ENCODE data around the gene CYBRD1.
"Not testable (repeated sequence)": the region's sequence is repeated elsewhere in the genome, so short reads cannot be mapped to it uniquely, and the experiment has no call there.

Gene CYBRD1

GRCh38 chr2:171516793-171517192 is 5.5 kb upstream of the CYBRD1 start:
- DNase-seq: no peak

DNA sequence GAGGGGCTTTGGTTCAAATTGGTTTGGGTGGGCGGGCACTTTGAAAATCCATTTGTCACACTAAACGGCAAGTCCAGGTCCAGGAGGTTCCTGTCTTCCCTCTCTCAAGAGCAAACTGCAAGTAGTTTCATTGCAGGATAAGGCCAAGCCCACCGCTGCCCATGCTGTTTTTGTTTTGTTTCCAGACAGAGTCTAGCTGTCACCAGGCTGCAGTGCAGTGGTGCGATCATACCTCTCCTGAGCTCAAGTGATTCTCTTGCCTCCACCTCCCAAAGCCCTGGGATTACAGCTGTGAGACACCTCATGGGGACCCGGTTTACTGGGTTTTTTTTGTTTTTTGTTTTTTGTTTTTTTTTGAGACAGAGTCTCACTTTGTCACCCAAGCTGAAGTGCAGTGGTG is 1.8 kb upstream of the CYBRD1 start:
- no peak for DNase-seq

DNA sequence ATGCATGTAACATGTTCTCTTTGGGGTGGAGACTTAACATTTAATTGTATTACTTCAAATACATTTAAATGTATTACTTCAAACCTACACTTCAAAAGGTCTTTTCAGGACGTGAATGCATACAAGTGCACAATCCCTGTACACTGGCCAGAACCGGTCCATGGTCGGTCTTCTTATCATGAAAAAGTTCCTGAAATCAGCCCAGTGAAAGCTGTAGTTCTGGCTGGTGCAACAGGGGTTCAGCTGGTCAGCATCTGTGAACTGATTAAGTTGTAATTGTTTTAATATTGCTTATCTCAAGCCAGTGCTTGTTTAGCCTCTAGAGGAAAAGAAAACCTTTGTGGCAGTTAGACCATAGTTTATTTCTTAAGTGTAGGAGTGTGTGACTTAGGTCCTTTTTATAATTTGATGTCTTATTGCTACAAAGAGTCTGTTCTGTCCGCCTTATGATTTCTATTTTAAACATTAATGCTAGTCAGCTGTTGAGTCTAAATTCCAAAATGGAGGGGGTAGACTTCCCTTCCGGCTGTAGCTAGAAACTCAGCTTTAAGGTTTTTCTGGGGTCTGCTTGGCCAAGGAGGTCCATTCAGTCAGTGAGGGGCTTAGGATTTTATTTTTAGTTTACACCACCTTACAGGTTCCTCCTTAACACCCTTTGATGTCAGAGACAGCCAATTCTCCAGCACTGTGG is 768 bp upstream of the CYBRD1 start:
- DNase-seq: no peak

- peak; percentile 38 for DNase-seq
Observed at GRCh38 chr2:171522788-171523087, 464 bp downstream of the CYBRD1 start.

DNA sequence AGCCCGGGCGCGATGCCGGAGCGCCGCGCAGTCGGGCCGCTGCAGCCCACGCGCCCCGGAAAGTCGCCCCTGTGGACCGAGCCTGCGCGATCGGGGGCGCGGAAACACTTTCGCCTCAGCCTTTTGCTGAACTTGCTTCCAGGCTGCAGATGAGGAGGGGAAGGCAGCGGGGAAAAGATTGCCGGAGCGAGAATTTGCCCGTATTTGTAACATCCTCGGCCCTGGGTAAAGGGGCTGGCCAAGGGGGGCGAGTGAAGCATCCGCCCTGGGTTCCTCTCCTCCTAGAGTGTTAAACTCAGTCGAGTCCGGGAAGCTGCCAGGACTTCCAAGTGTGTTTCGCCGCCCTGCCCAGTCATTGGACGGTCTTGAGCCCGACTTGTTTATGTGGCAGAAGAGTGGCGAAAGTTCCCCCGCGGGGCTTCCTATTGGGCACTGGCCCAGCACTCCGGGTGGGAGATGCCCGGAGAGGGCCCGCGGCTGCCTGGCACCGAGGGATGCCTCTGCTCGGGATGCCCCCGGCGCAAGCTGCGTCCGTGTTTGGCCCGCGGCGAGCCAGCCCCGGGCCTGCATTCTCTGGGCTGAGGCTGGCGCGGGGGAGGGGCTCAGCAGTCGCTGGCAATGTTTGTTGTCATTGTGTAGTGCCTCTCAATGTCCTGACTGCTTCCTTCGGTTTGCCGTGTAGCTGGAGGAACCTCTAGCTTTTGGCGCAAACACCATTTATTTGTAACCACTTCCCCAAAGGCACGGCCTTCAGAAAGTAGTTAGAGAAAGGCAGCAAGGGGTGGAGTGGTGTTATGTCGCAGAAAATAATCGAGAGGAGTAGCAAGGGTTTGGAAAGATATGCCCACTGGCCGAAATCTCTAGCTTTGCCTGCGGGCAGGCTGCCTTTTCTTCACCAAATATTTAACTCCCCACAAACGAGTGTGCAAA is 1.1 kb downstream of the CYBRD1 start:
- peak; percentile 44 for DNase-seq

GRCh38 chr2:171524018-171524401 is 1.7 kb downstream of the CYBRD1 start:
- DNase-seq: no peak

DNA sequence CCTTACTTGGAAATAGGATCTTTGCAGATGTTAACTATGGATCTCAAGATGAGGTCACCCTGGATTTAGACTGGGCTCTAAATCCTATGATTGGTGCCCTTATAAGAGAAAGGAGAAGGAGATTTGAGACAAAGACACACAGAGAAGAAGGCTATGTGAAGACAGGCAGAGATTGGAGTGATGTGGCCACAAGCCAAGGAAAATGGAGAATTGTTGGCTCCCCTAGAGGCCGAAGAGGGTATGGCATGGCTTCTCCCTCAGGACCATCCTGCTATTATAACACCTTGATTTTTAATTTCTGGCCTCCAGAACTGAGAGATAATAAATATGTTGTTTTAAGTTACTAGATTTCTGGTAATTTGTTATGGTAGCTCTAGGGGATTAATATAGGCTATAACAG is 7.6 kb downstream of the CYBRD1 start:
- DNase-seq: peak; percentile 42

- no peak for DNase-seq
Observed at GRCh38 chr2:171530378-171530777, 8.1 kb downstream of the CYBRD1 start.

DNA sequence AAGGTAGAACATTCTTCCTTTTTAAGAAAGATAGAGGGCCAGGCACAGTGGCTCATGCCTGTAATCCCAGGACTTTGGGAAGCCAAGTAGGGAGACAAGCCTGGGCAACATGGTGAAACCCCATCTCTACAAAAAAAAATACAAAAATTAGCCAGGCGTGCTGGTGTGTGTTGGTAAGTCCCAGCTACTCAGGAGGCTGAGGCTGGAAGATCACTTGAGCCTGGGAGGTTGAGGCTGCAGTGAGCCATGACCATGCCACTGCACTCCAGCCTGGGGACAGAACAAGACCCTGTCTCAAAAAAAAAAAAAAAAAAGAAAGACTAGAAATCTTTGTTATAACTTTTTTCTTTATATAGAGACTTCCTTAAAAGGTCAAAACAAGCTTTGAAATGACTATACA is 8.6 kb downstream of the CYBRD1 start:
- DNase-seq: not testable (repeated sequence)

DNA sequence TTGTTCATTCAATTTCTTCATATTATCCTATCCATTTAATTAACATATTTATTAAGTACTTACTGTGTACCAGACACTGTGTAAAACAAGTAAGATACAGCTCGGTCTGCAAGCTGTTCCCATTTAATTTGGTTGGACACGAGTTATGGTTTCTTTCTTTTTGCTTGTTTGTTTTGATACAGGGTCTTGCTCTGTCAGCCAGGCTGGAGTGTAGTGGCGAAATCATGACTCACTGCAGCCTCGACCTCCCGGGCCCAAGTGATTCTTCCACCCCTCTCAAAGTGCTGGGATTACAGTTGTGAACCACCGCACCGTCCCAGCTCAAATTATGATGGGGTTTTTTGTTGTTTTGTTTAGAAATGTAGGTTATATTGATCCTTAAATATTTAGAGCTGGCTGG is 9.0 kb downstream of the CYBRD1 start:
- DNase-seq: no peak

- no peak for DNase-seq
Observed at GRCh38 chr2:171531836-171532450, 9.7 kb downstream of the CYBRD1 start.

DNA sequence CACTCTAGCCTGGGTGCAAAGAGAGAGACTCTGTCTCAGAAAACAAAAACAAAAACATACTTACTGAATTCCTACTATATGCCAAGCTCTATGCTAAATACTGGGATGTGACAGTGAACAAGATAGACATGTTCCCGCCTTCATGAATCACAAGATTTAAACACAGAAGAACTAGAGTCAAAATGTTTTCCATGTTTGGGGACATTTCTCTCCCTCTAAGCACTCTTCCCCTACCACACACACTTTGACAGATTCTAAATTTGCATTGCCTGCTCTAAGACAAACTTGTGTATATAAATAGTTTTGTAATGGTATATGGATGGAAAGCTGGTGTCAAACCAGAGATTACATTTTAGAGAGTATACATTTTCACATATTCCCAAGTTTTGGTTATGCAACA is 11.1 kb downstream of the CYBRD1 start:
- no peak for DNase-seq

DNA sequence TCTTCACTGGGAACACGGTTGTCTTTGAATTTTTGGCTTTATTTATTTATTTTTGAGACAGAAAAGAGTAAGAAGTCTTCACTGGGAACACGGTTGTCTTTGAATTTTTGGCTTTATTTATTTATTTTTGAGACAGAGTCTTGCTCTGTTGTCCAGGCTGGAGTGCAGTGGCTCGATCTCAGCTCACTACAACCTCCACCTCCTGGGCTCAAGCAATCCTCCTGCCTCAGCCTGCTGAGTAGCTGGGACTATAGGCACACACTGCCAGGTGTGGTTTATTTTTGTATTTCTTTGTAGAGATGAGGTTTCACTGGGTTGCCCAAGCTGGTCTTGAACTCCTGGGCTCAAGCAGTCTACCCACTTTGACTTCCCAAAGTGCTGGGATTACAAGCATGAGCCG is 13.3 kb downstream of the CYBRD1 start:
- DNase-seq: not testable (repeated sequence)

DNA sequence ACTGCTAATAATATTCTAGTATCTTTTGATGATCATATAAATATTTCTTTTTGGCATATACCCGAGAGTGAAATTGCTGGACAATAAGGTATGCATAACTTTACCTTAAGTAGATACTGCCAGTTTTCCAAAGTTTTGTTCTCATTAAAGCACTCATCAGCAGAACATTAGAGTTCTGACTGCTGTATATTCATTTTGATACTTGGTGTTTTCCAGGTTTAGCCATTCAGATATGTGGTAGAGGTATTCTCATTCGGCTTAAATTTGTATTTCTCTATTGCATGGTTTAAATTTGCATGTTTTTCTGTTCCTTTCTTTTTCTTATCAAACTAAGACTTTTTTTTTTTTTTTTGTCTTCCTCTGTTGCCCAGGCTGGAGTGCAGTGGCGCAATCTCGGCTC is 18.2 kb downstream of the CYBRD1 start:
- no peak for DNase-seq

- DNase-seq: peak; percentile 25
Observed at GRCh38 chr2:171541202-171541887, 19.1 kb downstream of the CYBRD1 start.

DNA sequence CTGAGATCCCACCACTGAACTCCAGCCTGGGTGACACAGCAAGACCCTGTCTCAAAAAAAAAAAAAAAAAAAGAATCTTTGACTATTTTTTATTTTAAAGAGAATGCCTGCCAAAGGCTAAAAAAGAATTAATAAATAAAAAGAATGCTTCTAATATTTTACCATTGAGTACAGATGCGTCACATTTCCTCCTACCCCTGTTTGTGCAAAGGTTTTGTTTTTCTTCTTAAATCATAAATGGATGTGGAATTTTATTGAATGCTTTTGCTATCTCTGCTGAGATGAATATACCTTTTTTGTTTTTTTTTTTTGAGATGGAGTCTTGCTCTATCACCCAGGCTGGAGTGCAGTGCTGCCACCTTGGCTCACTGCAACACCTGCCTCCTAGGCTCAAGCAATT is 22.8 kb downstream of the CYBRD1 start:
- no peak for DNase-seq

DNA sequence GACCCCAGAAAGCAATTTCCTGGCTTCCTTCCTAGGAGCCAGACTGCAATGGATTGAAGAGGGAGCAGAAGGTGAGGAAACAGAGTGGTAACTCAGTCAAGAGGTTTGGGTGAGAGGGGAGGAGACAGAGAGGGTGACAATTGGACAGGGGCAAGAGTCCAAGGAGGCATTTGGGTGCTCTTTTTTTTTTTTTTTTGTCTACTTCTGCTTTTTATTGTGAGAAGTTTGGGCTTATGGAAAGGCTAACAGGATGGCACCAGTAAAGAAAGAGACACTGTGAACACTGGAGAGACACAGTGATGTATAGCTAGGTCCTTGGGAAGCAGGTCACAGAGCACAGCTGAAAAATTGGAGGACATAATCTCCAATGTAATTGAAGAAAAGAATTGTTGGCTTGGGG is 25.0 kb downstream of the CYBRD1 start:
- no peak for DNase-seq

DNA sequence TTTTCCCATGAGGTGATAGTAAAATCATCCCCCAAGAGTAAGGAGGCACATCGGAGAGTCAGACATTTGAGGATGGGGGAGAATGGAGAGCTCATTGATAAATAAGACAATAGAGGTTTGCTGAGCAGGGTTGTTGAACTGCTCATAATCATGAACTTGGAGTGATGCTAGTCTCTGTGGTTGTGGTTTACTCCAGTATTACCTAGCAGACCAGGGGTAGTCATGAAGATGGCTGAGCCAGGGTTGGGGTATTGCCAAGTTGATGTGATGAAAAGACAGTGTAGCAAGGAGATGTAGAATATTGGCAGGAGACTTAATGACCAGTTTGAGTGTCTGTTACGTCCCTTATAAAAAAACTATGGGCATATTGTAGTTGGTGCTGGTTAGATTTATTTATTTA is 25.4 kb downstream of the CYBRD1 start:
- no peak for DNase-seq

GRCh38 chr2:171550613-171551012 is 28.3 kb downstream of the CYBRD1 start:
- DNase-seq: no peak

DNA sequence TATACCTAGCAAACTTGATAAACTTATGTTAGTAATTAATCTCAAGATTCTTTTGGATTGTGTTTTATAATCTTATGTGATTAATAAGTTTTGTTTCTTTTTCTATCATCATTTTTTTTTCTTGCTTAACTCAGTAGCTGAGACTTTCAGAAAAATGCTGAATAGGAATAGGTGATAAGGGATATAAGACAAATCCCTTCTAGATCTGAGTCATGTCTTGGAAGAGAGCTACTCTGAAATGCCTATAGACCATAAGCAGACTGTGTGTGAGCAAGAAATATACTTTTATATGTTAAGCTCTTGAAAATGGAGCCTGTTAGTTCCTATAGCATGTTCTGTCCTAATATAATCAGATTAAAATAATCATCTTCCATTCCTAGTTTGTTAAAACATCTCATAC is 29.6 kb downstream of the CYBRD1 start:
- no peak for DNase-seq

- no peak for DNase-seq
Observed at GRCh38 chr2:171553236-171553635, 31.0 kb downstream of the CYBRD1 start.

DNA sequence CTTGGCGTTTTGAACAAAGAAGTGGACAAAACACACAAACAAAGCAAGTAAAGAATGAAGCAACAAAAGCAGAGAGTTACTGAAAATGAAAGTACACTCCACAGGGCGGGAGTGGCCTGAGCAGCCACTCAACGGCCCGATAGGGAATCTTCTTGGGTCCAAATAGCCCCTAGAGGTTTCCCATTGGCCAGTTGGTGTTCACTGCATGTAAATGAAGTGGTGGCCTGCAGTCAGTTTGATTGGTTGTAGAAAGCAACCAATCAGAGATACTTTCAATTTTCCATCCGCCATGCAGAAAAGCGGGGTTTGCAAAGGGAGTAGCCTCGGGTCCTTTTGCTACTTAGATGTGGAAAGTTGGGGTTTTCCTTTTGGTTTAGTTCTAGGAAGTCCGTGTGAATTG is 31.6 kb downstream of the CYBRD1 start:
- DNase-seq: no peak

DNA sequence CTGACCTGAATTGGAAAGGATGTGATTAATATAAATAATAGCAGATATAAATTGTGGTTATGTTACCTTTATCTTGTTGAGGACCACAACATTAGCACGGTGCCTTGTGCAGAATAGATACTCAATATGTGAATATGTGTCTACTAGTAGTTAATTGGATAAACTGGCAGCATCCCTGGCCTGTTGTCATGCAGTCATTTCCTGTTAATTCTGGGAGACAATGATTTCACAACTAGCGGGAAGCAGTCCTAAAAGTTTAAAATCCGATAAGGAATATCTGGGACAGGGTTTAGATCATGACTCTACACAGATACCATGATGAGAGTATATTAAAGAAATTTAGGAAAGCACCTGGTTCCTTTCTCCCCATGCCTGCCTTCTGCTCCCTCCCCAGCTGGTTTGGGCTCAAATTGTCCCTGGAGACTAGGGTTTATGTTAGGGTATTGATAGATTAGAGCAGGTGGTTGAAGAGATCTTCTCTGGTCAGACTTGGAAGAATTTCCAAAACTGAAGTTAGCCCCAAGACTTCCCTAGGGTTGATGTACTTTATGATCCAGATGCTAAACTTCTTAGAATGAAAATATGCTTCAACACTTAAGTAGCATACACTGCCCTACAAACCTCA is 32.8 kb downstream of the CYBRD1 start:
- no peak for DNase-seq

Data from stimulated activated CD4-positive, alpha-beta T cell treated with anti-CD3 and anti-CD28 coated beads, Interleukin-15, amount 100 ng/mL, for 24 hours (primary cell).